ENCODE results near the gene TMEM131.
"Not testable (repeated sequence)": the region's sequence is repeated elsewhere in the genome, so short reads cannot be mapped to it uniquely, and the experiment has no call there.

The TMEM131 gene

DNA sequence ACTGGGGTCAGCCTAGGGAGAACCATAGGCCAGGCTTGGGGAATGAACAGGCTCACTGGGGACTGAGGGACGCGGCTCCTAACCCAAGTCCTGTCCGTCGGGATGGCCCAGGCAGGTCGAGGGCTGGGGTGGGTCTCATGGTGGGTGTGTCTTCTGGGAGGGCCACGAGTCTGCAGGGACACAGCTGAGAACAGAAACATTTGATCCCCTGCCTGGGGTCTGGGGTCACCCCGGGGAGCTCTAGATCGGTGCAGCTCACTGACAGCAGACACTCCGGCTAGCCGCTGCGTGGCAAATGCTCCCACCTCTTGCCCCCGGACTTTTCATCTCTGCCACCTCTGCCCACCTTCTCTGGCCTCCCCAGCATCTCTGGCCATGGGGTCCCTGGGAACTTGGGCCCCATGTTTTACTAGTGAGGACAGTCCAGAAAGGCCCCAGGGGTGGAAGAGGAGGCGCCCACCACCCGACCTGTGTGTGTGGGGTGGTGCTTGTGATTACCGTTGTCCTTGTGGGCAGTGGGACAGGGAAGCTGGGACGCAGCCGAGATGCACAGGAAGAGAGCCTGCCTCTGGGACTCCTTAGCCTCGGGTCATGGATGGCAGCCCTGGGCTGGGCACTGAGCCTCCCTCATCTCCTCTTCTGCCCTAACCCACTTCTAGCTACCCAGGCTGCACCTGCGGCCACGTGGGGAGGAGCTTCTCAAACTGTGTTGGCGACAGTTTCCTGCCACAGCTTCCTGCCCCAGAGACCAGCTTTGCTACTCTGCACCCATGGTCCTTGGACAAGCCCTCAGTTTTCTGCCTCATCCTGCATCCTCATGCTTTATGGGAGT is 277.5 kb downstream of the TMEM131 start:
- DNase-seq, result no peak

DNA sequence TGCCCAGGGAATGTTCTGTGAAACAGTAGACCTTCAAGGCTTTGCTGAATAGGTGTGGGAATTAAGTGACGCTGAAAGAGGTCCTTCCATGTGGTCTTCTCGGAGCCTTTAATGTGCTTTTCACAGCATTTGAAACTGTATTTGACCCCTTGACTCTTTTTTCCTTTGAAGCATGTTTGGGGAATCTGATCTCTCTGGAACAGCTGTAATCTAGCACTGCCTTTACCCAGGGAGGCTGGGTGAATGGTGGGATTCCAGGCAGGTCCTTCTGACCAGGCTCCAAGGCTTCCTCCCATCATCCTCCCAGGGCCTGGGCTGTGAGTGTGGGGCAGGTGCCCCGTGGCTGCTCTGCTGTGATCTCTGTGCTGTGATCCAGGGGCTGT is 278.1 kb downstream of the TMEM131 start:
- DNase-seq, result no peak

DNA sequence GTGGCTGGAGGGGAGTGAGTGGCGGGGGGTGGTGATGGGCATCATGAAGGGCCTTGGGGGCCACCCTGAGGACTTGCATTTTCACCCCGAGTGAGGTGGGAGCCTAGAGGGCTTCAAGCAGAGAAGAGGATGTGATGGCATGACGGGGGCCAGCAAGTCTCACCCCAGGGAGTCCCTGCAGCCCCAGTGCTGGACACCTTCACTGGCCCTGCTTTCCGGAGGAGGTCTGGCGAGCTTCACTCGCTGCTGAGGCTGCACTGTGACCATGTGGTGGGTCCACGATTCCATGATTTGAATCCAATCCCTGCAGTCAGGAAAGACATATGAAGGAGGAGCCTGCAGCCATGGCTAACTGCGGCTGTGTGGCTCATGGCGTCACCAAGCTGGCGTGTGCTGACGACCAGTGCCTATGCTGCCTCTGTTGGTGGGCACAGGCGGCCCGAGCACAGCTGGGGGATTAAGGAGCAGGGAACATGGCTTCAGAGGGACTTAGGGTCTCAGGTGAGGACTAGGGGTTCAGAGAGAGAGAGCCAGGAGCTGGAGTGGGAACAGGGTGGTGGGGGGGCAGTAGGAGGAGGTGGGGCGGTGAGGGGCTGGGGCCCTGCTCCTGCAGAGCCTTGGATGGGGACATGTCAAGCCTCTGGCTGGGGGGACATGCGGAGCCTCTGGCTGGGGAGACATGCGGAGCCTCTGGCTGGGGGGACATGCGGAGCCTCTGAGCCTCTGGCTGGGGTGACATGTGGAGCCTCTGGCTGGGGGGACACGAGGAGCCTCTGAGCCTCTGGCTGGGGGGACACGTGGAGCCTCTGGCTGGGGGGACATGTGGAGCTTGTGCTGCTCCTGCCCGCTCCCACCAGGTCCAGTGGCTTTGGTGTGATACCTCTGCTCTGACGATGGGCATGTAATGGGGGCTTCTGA is 278.8 kb downstream of the TMEM131 start:
- no peak for DNase-seq

DNA sequence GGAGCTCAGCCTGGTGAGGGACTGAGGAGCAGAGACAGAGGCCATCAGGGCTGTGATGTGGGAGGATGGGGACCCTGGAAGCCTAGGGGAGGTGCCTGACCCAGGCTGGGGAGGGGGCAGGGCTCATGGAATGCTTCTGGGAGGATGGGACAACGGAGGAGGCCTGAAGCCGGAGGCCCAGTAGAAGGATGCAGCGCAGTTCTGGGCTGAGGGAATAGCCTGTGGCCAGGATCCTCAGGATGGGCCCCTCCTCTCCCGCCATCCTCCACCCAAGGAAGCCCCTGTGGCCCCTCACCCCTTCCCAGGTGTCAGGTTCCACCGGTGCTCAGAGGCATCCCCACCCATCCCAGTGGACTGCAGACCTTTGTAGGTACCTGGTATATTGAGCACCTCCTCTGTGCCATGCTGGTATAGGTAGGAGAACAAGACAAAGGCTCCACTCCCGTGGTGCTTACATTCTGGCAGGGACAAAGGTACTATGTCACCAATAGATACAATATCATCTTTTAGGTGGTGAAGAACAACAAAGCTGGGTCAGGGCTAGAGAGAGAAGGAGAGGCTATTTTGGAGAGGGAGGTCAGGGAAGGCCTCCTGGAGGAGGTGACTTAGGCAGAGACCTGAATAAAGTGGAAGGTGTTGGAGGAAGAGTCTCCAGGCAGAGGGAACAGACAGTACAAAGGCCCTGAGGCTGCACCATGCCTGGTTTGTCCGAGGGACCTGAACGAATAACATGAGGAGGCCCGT is 279.6 kb downstream of the TMEM131 start:
- no peak for DNase-seq

DNA sequence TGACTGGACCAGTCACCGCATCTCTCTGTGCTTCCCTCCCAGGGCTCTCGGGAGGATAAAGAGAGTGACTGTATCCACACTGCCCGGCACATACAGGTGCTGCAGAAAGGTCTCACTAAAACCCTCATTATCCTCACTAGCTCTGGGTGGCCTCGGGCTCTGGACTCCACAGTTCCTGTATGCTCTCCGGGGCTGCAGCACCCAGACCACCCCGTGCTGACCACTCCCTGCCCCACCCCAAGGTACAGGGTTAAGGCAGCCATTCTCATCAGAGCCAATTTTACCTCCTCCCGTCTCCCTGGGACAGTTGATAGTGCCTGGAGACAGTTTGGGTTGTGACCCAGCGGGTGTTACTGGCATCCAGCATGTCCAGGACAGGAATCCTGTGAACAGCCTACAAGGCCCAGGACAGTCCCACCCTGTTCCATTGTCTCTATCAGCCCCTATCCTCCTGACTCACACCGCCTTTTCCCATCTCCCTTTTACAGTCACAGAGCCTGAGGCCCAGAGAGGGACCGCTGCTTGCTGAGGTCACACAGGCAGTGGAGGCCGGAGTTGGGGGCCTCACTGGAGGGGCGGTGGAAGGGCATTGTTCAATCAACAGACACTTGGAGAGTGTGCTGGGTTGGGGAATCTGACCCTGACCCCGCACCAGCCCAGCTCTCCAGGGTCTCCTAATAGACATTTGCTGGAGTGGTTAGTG is 280.6 kb downstream of the TMEM131 start:
- DNase-seq, result no peak

DNA sequence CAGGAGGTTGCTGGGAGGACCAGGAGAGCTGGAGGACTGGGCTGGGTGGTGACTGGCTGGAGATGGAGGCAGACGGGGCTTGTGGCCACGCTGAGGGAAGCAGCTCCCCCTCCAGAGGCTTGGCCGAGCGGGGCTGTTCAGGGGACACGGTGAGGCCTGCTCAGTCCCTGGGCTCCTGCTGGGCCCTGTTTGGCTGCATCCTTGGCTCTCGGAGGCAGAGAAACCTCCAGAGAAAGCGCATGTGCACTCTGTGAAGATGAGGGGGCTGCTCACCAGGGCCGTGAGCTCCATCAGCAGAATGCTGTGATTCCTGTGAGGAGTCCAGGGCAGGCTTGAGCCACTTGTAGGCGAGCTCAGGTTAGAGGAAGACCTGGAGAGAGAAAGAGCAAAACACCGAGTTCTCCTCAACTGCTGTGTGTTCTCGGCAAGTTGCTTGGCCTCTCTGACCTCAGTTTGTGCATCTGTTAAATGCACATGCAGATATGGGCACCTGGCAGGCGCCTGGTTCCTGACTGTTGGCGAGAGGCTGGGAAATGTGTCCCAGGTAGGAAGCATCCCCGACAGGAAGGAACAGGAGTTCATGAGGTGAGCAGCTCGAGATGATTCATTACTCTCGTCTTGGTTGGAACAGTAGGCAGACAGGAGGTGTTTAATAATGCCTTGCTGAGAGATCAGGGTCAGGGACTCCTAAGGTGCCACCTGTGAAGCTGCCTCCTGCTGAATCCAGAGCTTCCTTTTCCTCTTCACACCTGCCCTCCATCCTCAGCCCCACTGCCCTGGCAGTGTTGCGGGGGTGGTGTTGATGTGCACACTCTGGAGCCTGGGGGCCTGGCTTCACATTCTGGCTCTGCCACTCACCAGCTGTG is 281.4 kb downstream of the TMEM131 start:
- no peak for DNase-seq

DNA sequence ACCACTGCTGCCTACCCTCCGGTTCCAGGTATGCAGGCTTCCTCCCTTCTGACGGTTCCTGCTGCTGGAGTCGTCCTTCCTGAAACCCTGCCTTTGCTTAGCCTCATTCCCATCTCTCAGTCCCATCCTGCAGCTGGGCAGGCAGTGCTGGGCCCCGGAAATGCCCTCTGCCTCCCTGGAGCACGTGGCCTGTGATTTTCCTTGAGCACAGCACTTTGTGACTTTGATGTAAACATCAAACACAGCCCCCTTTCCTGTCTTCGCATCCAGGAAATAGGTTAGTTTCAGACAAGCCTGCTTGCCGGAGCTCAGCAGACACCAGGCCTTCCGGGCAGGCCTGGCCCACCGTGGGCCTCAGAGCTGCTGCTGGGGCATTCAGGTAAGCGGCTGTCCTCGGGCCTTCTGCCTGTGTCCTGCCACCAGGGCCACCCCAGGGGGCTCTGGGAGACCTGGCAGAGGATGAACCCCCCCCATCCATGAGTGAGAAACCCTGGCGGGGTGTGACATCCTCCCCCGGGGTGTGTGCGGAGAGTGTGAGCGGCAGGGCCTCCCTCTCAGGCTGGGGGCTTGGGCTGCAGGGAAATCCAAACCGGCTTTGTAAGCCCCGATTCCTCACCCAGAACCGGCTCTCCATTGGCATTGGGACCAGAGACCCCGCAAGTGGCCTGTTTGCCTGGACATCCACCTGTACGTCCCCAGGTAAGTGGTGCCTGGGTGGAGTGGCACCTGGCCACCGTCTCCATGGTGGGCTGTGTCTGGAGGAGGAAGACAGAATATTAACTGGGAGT is 282.3 kb downstream of the TMEM131 start, which contains the start of gene ZAP70:
ZAP70 (plus strand) TSS at position 281 of the 788 bp plus-strand sequence. CDS start 10,461 bp downstream, outside the sequence.
- no peak for DNase-seq

DNA sequence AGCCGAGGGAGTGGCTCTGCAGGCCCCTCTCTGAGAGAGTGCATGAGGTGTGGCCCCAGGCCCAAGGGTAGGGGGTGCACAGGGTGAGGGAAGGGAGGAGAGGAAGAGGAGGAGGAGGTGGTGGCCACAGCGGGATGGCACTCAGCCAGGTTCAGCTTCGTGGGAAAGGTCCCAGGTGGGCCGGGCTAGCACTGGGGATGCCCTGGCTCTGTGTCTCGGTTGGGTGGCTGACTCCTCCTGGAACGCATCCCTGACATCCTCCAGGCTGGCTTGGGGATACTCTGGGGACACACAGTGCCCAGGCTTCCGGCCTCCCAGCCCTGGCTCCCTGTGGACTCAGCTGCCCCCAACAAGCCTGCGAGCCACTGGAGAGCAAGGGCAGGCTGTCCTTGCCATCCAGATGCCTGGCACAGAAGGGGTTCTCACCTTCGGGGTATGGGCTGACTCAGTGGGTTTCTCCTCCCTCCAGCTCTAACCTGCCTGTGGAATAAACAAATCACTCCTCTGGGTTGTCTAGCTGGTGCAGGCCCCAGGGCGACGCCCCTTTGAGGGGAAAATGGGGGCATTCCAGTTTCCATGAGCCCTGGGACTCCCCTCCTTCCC is 283.0 kb downstream of the TMEM131 start:
- no peak for DNase-seq

DNA sequence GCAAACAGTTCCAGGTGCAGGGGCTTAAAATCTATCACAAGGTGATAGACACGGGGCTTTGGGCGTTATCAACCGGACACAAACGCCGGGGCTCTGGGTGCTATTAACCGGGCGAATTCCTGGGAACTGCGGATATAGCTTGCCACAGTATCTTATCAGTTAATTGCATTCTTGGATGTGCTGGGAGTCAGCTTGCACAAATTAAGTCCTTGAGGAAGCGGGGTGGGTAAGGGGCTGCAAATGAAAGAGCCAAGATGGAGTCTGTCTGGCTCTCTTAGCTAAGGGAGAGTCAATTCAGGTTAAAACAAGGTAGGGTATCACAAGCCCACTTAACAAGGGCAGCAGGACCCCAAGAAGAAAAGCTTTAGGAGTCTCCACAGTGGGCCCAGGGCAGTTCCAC is 283.6 kb downstream of the TMEM131 start:
- not testable (repeated sequence) for DNase-seq

DNA sequence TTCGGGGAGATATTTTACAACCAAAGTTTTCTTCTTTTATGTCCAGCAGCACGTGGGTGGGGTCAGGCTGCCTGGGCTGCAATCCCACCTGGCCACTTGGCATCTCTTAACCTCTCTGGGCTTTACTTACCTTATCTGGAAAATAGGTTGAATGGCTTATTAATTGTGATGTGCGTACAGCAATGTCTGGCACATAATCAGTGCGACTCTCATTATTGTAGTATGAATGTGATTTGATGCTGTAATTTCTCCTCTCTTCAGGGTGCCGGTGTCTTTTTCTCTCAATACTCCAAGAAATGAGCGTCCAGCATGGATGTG is 284.4 kb downstream of the TMEM131 start:
- no peak for DNase-seq

DNA sequence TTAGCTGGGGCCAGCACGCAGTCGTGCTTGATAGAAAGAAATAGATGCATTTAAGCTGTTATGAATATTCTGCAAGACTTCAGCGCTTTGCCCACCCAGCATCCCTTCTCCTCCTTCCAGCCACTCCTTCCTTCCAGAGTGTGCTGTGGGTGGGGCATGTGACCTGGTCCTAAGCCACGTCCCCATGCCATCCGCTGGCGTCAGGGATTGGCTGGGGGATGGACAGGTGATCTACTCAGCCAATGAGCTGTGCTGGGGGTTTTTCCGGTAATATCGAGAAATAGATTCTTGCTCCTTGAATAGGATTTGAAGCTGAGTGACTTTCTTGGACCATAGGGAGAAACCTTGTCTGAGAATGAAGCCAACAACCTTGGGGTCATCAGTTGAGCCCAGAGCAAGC is 287.1 kb downstream of the TMEM131 start:
- no peak for DNase-seq

DNA sequence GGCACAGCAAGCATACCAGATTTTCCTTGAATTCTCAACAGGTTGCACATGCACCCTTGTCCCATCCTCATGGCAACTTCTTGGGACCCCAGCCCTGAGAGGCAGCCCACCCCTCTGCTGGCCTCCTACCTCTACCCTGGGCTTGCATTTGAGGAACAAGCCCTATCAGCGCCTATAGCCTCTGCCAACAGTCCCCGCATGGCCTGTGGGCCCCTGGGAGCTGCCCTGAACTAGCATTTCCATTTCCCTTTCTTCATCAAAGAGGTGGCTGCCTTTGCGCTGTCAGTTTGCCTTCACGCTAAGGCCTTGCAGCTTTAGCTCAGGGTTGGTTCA is 287.7 kb downstream of the TMEM131 start:
- DNase-seq, result no peak

DNA sequence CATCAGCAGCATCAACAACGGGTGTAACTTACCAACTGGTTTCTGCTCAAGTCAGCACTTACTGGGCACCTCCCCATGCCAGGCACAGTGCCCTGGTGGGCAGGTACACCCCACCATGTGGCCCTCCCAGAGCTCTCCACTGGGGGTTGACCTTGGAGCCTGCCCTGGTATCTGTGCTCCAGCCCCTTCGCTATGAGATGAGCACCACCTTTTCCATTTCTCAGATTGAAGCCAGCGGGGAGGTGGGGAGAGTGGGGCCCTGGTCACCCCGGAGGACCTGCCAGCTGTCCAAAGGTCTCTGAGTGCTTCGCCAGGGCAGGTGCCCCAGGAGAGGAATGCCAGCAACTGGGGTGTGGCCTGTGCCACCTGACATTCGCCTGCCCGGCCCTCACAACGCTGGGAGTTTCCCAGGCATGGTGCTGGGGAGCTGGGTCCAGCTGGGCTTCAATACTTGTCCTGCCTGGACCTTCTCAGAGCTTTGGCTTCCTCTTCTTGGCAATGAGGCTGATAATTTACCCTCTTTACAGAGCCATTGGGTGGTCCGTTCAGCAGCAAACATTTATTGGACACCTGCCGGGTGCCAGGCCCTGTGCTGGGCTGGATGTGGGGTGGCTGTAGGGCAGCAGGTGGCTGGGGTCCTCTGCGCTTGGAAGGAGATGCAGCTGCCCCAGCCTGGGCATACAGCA is 288.2 kb downstream of the TMEM131 start:
- DNase-seq, result no peak

DNA sequence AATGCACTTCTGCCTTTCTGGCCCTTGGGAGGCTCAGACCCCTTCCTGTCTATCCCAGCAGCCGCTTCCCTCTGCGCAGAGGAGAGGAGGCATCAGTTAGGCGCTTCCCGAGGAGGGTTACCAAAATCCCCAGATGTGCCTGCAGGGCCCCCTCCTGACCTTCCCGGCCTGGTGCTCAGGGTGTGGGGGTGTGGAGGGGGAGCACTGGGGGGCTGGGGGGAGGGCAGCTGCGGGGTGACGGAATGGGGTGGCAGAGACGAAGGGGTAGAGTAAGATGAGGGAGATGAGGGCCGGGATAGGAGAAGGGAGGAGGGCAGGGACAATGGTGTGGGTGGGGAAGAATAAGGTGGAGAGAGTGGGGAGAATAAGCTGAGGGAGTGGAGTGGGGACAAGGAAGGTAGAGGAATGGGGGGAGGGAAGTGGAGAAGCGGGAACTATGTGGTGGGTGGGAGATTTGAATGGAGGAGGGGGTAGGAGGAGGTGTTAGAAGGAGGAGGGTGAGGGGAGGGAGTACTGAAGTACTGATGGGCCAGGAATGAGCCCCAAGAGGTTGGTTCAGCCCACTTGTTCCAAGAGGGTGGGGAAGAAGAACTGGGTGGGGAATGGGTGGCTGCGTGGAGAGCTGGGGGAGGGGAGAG is 288.9 kb downstream of the TMEM131 start:
- DNase-seq, result no peak

Data from NCI-H2081 treated with DMSO at 0.1 percent for 48 hours (cell line).